Head of caudate nucleus (tissue), 42 donors: ENCODE data around the gene ZNF234.
A peak's percentile ranks its signal among the peaks of the same experiment; 100 is the strongest.
"Not testable (repeated sequence)": the region's sequence is repeated elsewhere in the genome, so short reads cannot be mapped to it uniquely, and the experiment has no call there.

Experiments used
- DNase-seq, 42 donors: peaks; one replicate each; pipeline versions ENCODE4 v3.0.0 to v3.0.0-alpha.2; 2020 to 2021; ENCODE audit warnings: mixed read lengths in 7 of 42
- intact Hi-C: fragments of 100-400 bp; cut with DNase I; formaldehyde crosslinking; loops from one replicate; pipeline ENCODE4 v1.15.0; 2022

The ZNF234 gene

DNA sequence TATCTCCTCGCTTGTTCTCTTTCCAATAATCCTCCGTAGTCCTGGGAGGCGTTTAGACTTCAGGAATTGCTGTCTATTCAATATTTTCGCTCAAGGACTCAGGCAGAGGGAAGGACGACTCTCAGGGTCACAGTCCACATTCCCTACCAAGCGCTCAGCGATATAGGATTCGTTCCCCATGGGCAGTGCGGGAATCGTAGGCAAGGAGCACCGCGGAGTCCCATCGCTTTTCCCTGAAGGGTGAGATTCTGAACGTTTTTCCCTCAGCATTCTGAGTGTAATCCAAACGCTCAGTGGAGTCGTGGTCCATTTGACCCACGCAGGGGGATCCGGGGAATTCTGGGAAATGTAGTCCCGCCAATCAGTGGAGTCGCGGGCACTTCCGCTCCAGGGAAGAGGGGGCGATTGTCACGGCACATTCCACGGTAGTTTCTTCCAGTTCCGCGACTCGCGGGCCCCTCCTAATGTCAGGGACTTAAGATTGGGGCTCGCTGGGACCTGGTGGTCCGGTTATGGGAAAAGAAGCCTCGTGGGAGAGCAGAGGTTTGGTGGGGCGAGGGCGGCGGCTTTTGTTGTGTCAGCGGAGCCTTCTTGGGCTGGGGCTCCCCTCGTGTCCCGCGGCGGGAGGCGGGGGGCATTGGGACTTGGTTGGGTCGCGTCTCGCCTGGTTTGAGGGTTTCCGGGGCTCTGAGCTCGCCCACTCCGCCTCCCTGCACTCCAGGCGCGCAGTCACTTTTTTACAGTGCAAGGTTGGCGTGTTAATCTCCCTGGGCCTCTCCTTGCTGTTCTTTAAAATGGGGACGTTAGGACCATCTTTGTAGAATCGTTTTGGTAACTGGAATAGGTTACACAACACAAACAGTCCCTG, at the start of gene ZNF234:
TSS of gene ZNF234 (plus strand) at position 364 of the 868 bp plus-strand sequence. CDS start 3,079 bp downstream, outside the sequence.
- intact Hi-C loops: no loop called here

DNA sequence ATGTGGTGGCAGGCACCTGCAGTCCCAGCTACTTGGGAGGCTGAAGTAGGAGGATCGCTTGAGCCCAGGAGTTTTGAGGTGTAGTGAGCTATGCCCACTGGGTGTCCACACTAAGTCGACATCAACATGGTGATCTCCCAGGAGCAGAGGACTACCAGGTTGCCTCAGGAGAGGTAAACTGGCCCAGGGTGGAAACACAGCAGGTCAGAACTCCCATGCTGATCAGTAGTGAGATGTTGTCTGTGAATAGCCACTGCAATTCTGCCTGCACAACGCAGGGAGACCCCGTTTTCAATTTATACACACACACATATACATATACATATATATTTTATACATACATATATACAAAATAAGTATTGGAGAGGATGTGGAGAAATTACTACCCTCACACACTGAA, 49.2 kb upstream of the ZNF234 start:
- intact Hi-C loops: loop anchor here (5.0 kb wide), 1 partner anchor 40 kb away; the partner anchor contains the start of gene ZNF223
- DNase-seq: no peak

More for the DNA sequence above, at the start of gene ZNF234:
- DNase-seq: peak; percentile 87 to 97 (median 92)

DNA sequence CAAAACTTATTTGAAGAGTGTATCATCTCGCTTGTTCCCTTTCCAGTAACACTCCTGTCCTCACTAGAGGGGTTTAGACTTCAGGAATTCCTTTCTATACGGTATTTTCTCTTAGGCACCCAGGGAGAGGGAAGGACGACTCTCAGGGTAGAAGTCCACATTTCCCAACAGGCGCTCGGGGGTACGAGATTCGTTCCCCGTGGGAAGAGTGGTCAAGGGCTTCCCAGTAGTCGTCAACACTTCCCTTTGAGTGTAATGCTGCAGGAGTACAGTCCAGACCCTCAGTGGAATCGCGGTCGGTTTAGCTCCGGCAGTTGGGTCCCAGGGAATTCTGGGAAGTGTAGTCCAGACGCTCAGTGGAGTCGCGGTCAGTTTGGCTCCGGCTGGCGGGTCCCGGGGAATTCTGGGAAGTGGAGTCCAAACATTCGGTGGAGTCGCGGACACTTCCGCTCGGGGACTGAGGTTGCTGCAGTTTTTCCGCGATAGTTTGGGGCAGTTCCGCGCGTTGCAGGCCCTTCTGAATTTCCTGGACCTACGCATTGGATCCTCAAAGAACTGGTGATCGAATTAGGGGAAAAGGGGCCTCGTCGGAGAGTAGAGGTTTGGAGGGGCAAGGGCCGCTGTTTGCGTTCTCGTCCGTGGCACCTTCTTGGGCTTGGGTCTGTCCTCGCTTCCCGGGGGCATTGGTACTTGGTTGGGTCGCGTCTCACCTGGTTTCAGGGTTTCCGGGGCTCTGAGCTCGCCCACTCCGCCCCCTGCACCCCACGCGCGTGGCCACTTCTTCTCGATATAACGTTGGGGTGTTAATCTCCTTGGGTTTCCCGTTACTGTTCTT, 47.2 kb upstream of the ZNF234 start, which contains the start of gene ZNF224:
TSS of gene ZNF224 (plus strand) at position 431 of the 835 bp plus-strand sequence. CDS start 3,513 bp downstream, outside the sequence.
- intact Hi-C loops: loop anchor here (1.0 to 5.0 kb wide), 2 partner anchors 19 to 42 kb away; partner anchors contain the start of genes ZNF223 and ZNF225
- DNase-seq: peak; percentile 89 to 98 (median 95)

DNA sequence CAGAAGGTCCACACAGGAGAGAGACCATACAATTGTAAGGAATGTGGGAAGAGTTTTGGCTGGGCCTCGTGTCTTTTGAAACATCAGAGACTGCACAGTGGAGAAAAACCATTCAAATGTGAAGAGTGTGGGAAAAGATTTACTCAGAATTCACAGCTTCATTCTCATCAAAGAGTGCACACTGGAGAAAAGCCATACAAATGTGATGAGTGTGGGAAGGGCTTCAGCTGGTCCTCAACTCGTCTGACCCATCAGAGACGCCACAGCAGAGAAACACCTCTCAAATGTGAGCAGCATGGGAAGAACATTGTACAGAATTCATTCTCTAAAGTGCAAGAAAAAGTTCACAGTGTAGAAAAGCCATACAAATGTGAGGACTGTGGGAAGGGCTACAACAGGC, 33.6 kb upstream of the ZNF234 start:
- no peak for DNase-seq
- intact Hi-C loops: no loop called here

DNA sequence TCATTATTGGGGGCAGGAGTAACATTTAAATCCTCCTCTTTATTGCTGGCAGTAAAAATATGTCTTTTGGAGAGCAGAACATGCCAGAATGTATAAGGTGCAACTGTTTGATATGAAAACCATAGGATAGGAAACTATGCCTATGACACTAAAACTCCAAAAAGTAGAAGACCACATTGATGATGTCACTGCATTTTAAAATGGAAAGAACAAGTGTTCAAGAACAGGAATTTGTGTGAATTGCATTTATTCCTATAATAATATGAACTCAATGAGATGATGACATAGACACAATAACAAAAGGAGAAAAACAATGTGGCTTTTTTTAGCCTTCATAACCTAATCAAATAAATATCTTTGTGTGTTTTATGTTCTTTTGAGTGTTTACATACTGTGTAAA, 31.9 kb upstream of the ZNF234 start:
- intact Hi-C loops: no loop called here
- DNase-seq: no peak

DNA sequence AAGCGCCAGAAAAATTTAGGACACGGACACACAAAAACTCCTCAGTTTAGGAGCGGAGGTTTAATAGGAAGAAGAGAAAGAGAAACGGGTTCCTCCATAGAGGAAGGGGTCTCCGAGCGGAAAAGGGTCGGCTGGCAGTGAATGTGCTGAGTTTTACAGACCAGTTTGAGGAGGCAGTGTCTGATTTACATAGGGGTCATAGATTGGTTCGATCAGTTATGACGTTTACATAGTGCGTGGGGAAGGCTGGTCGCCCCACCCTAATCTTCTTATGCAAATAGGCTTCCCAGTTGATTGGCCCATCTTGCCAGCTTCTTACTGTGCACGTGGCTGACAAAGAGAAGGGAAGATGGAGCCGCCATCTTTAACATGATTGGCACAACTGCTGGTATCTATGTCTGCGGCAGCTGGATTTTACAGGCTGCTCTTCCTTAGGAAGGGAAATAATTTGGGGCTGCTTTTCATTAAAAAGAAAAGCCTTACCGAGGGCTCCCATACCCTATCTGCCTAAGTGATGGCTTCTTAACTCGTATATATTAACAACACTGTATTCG, 29.4 kb upstream of the ZNF234 start:
- peak in 38 of 42 donors; percentile 2 to 80 (median 42) for DNase-seq
- intact Hi-C loops: loop anchor here (5.0 kb wide), 5 partner anchors 55 to 130 kb away; partner anchors contain the start of genes ZNF155, ZNF223, ZNF226 and ZNF230

DNA sequence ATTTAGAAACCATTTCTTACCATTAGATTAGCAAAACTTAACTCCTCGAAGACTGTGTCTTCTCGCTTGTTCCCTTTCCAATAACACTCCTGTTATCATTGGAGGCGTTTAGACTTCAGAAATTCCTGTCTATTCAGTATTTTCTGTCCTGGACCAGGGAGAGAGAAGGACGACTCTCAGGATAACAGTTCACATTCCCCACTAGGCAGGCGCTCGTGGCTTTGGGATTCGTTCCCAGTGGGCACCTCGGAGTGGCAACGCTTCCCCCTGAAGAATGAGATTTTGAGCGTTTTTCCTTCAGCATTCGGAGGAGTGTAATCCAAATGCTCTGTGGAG, 28.6 kb upstream of the ZNF234 start:
- DNase-seq: no peak

DNA sequence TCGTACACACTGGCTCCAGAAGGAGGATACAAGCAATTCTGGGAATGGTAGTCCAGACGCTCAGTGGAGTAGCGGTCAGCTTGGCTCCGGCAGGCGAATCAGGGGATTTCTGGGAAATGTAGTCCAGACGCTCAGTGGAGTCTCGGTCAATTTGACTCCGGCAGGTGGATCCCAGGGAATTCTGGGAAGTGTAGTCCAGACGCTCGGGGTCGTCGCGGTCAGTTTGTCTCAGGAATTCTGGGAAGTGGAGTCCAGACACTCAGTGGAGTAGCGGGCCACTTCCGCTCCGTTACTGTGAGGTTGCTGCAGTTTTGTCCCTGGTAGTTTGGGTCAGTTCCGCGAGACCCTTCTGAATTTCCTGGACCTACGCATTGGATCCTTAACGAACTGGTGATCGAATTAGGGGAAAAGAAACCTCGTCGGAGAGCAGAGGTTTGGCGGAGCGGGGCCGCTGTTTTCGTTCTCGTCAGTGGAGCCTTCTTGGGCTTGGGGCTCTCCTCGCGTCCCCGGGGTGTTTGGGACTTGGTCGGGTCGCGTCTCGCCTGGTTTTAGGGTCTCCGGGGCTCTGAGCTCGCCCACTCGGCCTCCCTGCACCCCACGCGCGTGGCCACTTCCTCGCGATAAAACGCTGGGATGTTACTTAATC, 28.1 kb upstream of the ZNF234 start, which contains the start of gene ZNF225:
TSS of gene ZNF225 (plus strand) at position 262 of the 646 bp plus-strand sequence. CDS start 2,429 bp downstream, outside the sequence.
- peak; percentile 92 to 100 (median 99) for DNase-seq
- intact Hi-C loops: loop anchor here (1.0 to 5.0 kb wide), 6 partner anchors 19 to 131 kb away; partner anchors contain the start of genes ZNF155, ZNF223, ZNF224 and ZNF226

More for the DNA sequence above, 28.6 kb upstream of the ZNF234 start:
- intact Hi-C loops: loop anchor here (1.0 to 5.0 kb wide), 6 partner anchors 18 to 130 kb away; partner anchors contain the start of genes ZNF155, ZNF223, ZNF224 and ZNF226

DNA sequence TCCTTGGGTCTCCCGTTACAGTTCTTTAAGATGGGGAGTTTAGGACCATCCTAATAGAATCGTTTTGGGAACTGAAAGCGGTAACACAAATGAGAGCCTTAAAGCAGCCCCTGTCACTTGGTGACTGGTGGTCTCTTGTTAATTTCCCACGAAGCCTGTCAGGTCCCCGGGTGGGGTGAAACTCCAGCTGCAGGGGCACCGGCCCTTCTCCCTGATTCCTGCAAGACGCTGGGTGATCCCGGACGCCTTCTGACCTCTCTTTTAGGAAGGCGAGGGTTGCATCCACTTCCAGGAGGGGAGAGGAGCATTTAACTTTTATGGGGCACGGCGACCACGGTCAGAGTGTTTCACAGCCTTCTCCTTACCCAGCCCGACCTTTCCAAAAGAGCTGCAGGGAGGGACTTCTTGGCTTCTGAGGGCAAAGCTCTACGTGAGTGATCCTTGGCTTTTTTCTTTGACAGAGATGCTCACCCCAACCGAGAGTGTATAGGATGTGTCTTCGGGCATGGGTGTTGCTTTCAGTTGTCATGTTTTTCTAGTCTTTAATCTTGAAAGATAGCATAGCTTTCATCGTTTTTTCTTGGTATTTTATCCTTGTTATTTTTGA, 27.5 kb upstream of the ZNF234 start:
- DNase-seq: peak in 29 of 42 donors; percentile 2 to 47 (median 18)

DNA sequence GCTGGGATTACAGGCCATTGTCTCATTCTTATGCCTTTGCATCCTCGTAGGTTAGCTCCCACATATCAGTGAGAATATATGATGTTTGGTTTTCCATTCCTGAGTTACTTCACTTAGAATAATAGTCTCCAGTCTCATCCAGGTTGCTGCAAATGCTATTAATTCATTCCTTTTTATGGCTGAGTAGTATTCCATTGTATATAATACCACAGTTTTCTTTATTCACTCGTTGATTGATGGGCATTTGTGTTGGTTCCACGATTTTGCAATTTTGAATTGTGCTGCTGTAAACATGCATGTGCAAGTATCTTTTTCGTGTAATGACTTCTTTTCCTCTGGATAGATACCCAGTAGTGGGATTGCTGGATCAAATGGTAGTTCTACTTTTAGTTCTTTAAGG, 20.2 kb upstream of the ZNF234 start:
- DNase-seq, intact Hi-C loops: not testable (repeated sequence)

More for the DNA sequence above, 27.5 kb upstream of the ZNF234 start:
- intact Hi-C loops: loop anchor here (1.0 to 5.0 kb wide), 6 partner anchors 20 to 132 kb away; partner anchors contain the start of genes ZNF155, ZNF223, ZNF224 and ZNF226

DNA sequence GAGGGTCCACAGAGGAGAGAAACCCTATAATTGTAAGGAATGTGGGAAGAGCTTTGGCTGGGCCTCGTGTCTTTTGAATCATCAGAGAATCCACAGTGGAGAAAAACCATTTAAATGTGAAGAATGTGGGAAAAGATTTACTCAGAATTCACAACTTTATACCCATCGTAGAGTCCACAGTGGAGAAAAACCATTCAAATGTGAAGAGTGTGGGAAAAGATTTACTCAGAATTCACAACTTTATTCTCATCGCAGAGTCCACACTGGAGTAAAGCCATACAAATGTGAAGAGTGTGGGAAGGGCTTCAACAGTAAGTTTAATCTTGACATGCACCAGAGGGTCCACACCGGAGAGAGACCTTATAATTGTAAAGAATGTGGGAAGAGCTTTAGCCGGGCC, 9.4 kb upstream of the ZNF234 start:
- no peak for DNase-seq
- intact Hi-C loops: no loop called here

DNA sequence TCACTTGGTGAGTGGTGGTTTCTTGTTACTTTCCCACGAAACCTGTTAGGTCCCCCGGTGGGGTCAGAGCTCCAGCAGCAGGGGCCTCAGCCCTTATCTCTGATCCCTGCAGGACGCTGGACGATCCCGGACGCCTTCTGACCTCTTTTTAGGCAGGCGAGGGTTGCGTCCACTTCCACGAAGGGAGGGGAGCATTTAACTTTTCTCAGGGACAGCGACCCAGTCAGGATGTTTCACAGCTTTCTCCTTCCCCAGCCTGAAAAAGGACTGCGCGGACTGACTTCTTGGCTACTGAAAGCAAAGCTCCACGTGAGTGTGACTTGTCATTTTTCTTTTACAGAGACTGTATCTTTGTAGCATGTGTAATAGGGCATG, 692 bp downstream of the ZNF234 start:
- DNase-seq: peak in 9 of 42 donors; percentile 1 to 37 (median 18)
- intact Hi-C loops: no loop called here

DNA sequence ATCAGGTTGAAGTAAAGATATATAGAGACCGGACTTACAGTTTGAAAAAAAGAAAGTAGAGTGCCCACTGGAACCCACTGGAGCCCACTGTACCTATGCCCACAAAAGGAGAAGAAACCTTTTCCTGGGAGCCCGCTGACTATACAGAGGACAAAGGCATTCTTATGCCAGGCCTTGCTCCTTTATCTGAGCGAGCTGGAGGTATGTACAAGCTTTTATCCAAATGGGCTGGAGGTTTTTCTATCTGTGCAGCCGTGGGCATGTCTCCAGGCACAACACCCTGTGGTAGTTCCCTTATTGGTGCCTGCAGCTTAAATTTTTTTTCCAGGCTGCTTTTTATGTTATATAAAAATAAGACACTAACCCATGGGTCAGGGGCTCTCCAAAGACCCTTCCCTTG, 8.4 kb downstream of the ZNF234 start:
- DNase-seq: no peak
- intact Hi-C loops: no loop called here

DNA sequence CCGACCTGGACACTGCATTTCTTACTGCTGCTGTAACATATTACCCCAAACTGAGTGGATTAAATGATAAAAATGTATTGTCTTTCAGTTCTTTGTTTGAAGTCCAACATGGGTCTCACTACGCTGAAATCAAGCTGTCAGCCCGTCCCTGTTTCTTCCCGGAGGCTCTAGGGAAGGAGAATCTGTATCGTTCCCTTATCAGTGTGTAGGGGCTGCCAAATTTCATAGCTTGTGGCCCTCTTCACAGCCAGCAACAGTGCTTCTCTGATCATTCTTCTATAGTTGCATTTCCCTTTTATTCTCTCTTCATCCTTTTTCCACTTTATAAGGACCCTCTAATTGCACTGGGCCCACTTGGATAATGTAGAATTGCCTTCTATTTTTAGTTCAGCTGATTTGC, 10.1 kb downstream of the ZNF234 start:
- intact Hi-C loops: no loop called here
- DNase-seq: no peak

DNA sequence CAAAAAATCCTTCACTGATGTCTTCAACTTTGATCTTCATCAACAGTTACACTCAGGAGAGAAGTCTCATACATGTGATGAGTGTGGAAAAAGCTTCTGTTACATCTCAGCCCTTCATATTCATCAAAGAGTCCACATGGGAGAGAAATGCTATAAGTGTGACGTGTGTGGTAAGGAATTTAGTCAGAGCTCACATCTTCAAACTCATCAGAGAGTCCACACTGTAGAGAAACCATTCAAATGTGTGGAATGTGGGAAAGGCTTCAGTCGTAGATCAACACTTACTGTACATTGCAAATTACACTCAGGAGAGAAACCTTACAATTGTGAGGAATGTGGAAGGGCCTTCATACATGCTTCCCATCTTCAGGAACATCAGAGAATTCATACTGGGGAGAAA, 15.1 kb downstream of the ZNF234 start:
- no peak for DNase-seq
- intact Hi-C loops: no loop called here

DNA sequence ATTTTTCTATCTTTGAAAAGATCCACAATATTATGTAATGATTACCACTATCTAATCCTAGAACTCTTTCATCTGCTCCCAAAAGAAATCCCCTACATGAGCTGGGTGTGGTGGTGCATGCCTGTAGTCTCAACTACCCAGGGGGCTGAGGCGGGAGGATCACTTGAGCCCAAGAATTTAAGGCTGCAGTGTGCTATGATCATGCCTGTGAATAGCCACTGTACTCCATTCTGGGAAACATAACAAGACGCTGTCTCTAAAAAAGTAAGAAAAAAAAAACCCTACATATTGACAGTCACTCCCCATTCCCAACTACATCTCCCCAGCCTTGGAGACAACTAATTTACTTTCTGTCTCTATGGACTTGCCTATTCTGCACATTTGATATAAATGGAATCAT, 22.4 kb downstream of the ZNF234 start:
- intact Hi-C loops: loop anchor here (2.0 kb wide), 1 partner anchor 43 kb away; no protein-coding TSS in a partner anchor
- DNase-seq: no peak

DNA sequence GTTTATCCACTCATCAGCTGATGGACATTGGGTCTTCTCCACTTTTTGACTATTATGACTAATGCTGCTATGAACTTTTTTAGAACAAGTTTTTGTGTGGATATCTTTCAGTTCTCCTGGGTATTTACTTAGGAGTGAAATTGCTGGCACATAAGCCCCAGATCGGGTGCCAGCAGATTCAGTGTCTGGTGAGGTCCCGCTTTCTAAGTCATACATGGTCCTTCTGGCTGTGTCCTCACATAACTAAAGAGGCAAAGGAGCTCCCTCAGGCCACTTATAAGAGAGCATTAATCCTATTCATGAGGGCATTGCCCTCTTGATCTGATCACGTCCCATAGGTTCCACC, 22.9 kb downstream of the ZNF234 start:
- intact Hi-C loops: loop anchor here (2.0 kb wide), 1 partner anchor 43 kb away; no protein-coding TSS in a partner anchor
- no peak for DNase-seq
